GM21360 (cell line): ENCODE results near the gene KIAA0232.
"Not testable (repeated sequence)": the region's sequence is repeated elsewhere in the genome, so short reads cannot be mapped to it uniquely, and the experiment has no call there.

Experiments
- ATAC-seq: cut with Tn5 transposase; IDR thresholded peaks from one replicate; pipeline ENCODE4 v1.9.1; 2021; ENCODE audit warnings: mild to moderate bottlenecking, moderate library complexity; ENCODE audit not compliant: unreplicated experiment

Gene KIAA0232

DNA sequence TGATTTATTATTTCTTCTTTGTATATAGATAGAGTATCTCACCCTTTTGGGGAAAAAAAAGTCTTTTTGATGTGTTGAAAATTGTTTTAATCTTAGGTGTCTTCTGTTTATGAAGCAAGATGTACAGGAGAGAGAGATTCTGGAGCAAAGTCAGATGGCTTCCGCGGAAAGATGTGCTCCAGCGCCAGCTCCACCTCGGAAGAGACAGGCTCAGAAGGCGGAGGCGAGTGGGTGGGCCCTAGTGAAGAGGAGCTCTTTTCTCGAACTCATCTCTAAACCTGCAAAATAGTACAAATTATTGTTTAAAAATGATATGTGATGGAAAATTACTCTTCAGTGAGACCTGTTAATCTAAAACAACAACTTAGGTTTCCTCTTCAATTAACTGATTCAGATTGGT, 98.2 kb downstream of the KIAA0232 start:
- ATAC-seq = no peak

DNA sequence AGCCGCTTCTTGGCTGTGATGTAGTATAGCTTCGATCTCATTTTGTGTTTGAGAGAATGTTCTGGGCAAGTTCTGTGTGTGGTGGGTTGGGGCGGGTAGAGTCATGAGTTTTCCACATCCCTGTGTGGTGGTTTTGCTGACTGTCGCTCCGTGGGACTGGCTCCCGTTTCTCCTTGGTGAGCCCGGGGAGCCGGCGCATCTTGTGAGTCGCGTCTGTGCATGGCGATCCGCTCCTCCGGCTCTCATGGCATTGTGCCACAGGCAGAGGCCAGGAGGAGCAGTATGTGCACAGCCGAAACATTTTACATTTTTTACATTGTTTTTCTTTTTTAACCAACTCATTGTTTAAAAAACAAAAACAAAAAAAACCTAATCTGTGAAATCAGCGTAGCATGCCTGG, 99.4 kb downstream of the KIAA0232 start:
- ATAC-seq = no peak

DNA sequence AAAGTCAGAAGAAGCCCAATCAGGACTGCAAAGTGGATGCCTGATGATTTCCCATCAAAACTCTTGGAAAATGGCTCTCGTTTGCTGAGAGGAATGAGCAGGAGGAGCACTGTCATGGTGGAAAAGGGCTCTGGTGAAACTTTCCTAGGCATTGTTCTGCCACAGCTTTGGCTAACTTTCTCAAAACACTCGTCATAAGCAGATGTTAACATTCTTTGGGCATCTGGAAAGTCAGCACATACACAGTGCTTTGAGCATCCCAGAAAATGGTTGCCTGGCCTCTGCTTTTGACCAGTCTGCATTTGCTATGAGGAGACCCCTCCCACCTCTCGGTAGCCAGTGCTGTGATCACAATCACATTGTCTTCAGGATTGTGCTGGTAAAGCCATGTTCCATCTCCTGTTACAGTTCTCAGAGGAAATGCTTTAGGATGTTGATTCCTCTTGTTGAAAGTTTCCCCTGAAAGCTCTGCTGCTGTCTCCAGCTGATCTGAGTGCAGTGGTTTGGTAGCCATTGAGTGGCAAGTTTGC, 101.9 kb downstream of the KIAA0232 start:
- no peak for ATAC-seq

DNA sequence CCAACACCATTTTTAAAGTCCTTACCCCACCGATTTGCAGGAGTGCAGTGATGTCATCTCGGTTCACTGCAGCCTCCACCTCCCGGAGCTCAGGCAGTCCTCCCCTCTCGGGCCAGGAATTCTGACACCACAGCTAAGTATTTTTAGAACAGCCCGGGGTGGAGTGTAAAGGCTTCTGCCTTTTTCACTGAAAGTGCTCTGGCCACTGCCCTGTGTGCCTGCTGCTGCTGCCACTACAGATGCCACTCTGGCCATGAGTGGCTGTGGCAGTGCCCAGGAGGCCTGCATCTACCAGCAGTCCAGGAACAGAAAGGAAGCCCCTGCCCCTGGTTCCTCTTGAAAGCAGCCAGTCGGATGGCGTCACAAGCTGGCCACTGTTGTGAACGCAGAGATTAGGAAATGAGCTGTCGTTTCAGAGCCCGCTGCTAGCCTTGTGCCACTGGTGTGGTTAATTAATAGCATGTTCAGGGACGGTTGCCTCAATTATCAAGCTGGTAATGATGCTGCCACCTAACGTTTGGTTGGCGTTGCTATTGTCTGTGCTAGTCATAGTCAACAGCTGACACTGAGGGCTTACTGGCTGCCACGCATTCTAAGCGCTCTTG, 103.5 kb downstream of the KIAA0232 start:
- ATAC-seq = no peak

DNA sequence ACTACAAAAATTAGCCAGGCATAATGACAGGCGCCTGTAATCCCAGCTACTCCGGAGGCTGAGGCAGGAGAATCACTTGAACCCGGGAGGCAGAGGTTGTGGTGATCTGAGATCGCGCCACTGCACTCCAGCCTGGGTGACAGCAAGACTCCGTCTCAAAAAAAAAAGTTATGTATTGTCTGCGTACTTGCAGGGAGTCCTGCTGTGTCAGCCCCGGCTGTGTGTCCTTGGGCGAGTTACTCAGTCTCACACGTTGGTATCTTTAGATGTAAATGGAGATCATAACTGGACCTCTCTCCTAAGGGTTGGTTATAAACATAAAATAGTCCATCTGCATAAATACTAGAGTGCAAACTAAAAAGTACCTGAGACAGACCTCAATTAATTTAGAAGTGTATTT, 104.4 kb downstream of the KIAA0232 start:
- no peak for ATAC-seq

DNA sequence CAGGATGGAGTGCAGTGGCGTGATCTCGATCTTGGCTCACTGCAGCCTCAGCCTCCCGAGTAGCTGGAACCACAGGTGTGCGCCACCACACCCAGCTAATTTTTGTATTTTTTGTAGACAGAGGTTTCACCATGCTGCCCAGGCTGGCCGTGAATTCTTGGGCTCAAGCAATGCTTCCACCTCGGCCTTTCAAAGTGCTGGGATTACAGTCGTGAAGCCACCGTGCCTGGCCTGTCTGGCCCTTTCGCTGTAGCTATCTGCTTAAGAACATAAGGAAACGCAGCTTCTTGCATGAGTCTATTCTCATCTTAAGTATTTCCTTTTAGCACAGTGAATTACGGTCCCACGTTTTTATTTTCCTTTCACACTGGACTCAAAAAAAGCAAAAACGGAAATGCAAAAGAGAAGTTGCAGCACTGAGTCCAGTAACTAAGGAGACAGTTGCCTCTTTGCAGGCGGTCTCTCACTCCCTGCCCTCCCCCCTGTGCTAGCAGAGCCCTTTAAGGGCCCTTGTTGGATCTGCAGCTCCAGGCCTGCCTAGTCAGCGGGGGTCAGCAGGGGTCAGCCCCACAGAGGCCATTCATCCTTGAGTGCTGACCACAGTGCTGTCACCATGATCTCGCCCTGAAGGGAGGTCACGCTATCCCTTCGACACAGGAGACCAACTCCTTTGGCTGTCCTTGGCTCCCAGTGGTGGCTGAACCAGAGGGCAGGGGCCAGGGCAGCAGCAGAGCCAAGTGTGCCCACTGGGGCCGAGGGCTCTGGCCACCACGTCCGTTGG, 105.3 kb downstream of the KIAA0232 start:
- no peak for ATAC-seq

DNA sequence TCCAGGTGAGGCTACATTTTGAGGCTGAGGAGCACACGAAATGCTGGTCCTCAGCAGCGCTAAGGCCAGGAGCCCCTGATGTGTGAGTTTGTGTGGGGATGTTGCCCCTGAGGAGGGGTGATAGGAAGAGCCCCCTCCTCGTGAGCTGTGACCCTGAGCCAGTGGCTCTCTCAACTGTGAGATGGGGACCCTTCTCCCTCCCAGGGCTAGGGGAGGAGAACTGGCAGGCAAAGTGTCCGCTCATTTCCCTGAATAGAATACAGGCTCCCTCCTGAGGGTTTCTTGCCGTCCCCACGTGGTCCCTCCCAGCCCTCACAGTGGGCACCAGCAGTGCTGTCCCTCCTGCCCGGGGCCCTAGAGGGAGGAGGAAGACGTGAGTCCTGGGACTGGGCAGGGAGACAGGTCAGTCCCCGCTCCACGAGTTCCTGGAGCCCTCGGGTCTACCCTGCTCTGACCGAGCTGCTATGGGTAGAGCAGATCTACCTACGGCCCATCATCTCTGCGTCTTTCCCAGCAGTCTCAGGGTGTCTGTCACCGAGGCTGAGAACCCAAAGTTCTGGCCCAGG, 106.1 kb downstream of the KIAA0232 start:
- ATAC-seq = no peak

DNA sequence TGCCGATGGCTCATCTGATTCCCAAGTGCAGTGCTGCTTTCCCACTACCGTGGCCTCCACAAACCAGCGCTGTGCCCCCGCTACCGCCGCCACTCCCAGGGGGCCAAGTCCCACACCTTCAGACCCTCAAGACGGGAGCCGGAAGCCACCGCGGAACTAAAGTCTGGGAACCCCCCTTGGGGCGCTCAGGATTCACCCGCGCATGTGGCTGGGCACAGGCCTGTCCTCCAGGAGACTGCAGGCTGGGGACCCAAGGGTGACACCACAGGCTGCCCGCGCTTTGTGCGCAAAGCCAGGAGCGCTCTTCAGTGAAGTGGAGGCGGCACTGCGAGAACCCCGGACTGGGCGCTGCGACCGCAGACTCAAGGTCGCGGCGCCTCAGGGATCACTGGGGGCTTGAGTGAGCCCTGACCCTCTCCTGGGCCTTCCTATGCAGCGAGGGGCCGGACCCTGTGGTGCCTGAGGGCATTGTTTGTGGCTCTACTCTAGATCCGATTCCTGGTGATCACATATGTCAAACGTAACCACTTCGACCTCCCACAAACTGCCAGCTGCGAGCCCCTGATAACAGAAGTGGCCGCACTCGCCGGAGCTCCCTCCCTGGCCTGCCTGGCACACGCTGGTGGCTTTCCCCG, 106.7 kb downstream of the KIAA0232 start:
- no peak for ATAC-seq

DNA sequence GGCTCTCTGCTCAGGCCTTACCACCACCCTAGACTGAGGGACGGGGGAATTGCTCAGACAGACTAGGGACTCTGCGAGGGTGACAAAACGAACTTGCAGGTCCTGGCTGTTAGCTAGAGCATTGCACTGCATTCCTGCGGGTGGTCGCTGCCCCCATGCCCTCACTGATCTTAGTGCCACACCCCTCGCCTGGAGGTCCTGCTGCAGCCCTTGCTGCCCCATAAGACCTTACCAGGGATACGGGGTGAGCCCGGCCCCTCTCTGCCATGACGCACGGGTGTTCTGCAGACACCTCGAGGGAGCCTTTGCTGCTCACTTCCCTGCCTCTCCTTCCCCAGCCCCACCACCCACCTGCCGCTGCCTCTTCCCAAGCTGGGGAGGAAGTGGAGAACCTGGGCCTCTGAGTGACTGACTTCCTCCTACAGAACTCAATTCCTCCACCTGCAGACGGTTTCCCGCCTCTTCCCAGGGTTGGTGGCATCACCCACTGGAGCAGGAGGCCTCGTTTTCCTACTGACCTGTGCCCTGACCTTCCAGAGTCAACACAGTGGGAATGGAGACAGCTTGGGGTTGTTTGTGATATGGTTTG, 107.3 kb downstream of the KIAA0232 start:
- no peak for ATAC-seq

DNA sequence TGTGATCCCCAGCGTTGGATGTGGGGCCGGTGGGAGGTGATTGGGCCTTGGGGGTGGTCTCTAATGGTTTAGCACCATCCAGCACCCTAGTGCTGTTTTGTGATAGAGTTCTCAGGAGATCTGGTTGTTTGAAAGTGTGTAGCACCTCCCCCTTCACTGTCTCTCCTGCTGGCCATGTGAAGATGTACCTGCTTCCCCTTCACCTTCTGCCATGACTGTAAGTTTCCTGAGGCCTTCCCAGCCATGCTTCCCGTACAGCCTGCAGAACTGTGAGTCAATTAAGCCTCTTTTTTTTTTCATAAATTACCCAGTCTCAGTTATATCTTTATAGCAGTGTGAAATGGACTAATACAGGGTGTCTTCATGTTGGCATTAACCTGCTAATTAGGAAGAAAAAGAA, 107.8 kb downstream of the KIAA0232 start:
- no peak for ATAC-seq

DNA sequence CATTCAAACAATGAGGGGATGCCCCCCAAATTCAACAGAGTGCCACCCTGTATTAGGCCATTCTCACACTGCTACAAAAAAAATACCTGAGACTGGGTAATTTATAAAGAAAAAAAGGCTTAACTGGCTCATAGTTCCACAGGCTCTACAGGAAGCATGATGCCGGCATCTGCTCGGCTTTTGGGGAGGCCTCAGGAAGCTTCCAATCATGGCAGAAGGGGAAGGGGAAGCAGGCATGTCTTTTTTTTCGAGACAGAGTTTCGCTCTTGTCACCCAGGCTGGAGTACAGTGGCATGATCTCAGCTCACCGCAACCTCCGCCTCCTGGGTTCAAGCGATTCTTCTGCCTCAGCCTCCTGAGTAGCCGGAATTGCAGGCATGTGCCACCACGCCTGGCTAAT, 108.4 kb downstream of the KIAA0232 start:
- not testable (repeated sequence) for ATAC-seq

DNA sequence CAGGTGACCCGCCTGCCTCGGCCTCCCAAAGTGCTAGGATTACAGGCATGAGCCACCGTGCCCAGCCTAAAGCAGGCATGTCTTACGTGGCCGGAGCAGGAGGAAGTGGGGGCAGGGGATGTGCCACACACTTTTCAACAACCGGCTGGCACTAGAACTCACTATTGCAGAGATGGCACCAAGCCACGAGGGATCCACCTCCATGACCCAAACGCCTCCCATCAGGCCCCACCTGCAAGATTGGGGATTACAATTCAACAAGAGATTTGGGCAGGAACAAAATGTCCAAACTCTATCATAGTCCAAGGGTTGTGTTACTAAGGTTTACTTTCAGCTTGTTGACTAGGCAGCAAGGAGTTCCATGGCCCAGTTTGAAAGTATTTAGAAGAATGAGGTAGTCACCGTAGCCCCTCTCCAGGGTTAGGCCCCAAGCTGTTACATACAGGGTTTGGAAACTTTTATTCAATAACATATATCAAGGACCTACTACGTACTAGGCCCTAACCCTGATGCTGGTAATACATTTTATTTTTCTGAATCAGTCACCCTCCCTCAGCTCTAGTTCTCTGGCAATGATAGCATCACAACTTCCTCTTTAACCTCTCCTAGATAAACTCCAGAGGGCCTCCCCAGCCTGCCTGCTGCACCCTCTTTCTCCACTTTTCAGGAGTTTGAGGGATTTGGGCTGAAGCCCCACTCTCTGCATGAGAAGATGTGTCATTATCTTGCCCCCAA, 109.1 kb downstream of the KIAA0232 start:
- ATAC-seq = no peak

DNA sequence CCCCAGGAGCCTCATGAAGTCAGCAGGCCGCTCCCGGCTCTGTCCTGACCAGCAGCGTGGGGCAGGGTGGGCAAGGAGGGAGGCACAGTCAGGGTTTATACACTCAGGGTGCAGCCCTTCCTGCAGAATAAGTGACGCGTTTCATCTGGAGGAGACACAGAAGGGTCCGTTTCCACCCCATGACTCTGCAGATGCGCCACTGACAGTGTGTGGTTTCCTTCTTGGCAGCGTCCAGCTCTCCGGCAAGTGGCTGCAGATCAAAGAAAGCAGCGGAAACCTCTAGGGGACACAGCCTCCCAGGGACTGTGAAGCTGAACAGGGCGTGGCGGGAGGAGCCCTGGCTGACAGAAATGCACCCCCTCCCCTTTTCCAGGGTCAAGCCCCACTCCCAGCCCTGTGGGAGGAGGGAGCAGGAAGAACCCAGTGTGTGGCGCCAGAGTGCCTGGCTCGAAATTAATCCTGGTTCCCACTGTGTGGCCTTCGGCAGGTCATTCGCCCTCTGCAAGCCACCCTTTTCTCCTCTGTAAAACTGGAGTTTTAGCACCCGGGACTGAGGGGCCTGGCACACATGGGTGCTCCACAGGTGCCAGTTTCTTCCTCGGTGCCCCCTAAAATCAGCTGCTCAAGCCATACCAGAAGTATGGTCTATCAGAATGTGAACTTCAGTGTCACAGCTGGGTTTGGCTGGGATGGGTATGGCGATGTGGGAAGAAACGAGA, 109.8 kb downstream of the KIAA0232 start:
- ATAC-seq = no peak

DNA sequence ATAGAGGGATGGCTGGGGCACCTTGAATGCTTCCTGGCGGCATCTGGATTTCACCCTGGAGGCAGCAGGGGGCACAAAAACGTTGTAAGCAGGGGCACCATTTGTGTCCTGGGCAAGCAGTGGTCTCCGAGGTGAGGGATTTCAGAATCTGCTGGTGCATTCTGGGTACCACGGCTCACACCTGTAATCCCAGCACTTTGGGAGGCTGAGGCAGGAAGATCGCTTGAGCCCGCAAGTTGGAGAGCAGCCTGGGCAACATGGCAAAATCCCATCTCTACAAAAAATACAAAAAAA, 110.3 kb downstream of the KIAA0232 start:
- ATAC-seq = no peak

DNA sequence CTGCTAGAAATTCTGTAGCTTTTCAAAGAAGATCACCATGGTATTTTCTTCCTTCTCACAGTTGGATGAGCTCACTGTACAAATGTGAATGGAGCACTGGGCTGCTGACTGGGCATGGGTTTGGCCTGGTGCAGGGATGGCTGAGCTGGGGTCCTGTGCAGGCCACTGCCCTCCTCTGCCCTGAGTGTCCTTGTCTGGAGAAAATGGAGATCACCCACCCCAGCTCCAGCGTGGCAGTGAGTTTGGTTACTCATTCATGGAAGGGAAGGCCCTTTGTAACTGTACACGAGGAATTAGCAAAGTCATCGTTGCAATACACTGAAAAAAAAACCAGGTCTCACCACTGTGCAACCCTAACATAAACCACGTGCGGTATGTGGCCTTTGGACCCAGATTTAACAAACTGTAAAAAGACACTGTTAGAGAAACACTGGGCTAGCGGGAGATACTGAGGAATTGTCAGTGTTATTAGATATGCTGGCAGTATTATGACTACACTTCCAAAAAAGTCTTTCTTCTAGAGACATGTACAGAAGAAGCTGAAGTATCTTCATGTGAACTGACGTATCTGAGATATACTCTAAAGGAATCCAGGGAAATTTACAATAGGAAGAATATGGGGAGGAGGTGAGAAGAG, 111.0 kb downstream of the KIAA0232 start:
- ATAC-seq = no peak

DNA sequence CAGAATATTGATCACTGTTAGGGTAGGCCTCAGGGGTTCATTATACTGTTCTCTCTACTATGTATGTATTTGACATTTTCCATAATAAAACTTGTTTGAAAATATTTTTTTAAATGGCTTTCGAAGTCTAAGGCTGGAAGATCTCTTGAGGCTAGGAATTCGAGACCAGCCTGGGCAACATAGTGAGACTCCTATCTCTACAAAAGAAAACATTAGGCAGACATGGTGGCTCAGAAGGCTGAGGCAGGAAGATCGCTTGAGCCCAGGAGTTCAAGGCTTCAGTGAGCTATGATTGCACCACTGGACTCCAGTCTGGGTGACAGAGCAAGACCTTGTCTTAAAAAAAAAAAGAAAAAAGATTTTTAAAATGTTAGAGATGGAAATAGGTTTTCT, 111.6 kb downstream of the KIAA0232 start:
- no peak for ATAC-seq

DNA sequence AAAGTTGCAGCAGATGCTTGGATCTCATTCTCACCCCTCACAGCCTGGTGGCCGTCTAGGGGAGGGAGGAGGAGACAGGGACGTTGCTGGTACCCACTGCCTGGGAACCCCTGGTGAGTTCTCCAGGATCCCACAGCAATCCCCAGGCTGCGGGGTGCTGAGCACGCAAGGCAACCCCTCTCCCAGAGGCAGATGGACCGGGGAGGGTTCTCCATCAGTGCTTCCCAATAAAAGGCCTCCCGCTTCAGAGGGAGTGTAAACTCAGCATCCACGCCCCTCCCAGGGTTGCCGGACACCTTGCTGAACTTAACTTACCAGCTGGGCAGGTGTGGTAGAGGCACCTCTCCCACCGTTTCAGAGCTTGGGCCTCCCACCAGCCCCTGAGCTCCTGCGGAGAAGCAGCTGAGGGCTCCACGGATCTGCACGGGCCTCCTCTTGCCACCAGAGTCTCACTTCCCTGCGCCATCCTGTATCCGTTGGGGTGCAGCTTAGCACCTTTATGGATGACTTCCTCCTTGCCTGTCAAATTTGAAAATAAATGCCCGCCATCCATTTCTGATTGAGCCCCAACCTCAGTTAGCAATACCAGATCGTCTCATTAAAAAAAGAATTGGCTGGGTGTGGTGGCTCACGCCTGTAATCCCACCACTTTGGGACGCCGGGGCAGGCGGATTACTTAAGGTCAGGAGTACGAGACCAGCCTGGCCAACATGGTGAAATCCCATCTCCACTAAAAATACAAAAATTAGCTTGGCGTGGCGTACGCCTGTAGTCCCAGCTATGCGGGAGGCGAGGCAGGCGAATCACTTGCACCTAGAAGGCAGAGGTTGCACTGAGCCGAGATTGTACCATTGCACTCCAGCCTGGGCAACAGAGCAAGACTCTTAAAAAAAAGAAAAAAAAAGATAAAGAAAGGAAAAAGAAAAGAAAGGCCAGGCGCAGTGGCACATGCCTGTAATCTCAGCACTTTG, 112.3 kb downstream of the KIAA0232 start:
- ATAC-seq = no peak

DNA sequence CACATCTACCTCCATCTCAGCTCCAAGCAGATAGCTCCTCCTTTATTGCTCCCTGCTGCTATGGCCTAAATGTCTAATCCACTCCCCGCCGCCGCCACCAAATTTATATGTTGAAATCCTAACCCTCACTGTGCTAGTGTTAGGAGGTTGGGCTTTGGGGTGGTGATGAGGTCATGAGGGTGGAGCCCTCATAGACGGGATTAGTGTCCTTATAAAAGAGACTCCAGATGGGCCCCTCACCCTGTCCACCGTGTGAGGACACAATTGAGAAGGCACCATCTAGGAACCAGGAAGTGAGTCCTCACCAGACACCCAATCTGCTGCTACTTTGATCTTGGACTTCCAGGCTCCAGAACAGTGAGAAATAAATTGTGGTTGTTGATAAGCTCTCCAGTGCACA, 113.5 kb downstream of the KIAA0232 start:
- ATAC-seq = no peak

DNA sequence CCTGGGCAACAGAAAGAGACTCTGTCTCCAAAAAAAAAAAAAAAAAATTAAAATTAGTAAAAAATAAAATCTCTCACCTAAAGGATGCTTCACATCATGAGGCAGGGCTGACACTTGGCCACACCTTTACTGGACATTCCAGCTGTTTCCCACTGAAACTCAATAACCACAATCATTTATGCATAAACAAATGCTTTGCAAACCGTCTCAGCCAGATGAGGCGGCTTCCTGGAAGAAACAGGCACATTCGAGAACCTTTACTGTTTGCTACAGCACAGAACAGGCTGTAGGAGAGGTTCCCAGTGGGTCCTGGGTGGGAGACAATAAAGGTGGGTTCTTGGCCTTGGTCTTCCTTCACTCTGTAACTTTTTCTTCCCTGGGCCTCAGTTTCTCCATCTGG, 116.2 kb downstream of the KIAA0232 start:
- no peak for ATAC-seq
